ENCODE results near the gene VARS2. TPM values are rescaled to one million over a fixed set of nuclear protein-coding genes. Genes with fewer than 3 reads are reported as not detected.
A peak's percentile ranks its signal among the peaks of the same experiment; 100 is the strongest.

Gene VARS2
- total RNA-seq, 1 donor from 2014 or later: 47.0 TPM

DNA sequence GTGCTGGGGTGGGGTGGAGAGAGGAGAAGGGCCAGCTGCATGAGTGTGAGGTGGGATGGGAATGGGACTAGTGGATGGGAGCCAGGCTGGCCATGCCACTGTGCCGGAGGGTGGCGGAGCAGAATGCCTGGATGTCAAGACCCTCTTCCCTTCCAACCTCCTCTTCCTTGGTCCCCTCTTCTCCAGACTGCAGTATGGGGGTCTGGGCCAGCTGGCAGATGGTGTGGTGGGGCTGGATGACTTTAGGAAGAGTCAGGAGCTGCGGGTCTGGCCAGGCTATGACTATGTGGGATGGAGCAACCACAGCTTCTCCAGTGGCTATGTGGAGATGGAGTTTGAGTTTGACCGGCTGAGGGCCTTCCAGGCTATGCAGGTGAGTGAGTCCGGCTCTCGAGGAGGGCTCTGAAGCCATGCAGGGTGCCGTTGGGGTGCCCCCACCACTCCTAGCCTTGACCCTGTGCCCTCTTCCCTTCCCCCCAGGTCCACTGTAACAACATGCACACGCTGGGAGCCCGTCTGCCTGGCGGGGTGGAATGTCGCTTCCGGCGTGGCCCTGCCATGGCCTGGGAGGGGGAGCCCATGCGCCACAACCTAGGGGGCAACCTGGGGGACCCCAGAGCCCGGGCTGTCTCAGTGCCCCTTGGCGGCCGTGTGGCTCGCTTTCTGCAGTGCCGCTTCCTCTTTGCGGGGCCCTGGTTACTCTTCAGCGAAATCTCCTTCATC is 22.1 kb upstream of the VARS2 start:
- H3K36me3 Mint-ChIP-seq (ENCODE audit: unreplicated experiment): peaks cover 12% of the 10 kb centered on the region

DNA sequence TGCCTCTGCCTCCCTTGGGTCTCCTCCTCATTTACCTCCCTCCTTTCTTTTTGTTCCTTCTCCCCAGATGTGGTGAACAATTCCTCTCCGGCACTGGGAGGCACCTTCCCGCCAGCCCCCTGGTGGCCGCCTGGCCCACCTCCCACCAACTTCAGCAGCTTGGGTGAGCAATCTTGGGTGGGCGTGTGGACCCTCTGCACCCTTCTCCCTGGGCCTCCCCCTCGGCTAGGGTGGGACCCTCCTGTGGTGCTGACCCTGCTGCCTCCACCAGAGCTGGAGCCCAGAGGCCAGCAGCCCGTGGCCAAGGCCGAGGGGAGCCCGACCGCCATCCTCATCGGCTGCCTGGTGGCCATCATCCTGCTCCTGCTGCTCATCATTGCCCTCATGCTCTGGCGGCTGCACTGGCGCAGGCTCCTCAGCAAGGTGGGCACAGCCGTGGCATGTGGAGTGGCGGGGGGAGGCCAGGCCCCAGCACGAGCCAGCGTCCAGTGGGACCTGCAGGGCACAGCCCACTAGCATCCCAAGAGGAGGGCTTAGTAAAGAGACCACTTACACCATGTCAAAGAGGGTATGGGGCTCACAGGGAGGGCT is 20.9 kb upstream of the VARS2 start:
- no peak for DNase-seq
- Mint-ChIP-seq H3K27me3 (ENCODE audit: unreplicated experiment) (peaks cover 17% of the 10 kb centered on the region), H3K36me3 (ENCODE audit: unreplicated experiment) (peaks cover 12% of the 10 kb centered on the region), H3K4me3 (ENCODE audit: unreplicated experiment) (no peak overlapping the region), H3K9me3 (ENCODE audit: unreplicated experiment) (peaks cover 8% of the 10 kb centered on the region), H3K27ac (ENCODE audit: unreplicated experiment) (no peak overlapping the region), H3K4me1 (ENCODE audit: low read depth, unreplicated experiment) (peaks cover 15% of the 10 kb centered on the region)
- TF ChIP-seq, protein P1, sequence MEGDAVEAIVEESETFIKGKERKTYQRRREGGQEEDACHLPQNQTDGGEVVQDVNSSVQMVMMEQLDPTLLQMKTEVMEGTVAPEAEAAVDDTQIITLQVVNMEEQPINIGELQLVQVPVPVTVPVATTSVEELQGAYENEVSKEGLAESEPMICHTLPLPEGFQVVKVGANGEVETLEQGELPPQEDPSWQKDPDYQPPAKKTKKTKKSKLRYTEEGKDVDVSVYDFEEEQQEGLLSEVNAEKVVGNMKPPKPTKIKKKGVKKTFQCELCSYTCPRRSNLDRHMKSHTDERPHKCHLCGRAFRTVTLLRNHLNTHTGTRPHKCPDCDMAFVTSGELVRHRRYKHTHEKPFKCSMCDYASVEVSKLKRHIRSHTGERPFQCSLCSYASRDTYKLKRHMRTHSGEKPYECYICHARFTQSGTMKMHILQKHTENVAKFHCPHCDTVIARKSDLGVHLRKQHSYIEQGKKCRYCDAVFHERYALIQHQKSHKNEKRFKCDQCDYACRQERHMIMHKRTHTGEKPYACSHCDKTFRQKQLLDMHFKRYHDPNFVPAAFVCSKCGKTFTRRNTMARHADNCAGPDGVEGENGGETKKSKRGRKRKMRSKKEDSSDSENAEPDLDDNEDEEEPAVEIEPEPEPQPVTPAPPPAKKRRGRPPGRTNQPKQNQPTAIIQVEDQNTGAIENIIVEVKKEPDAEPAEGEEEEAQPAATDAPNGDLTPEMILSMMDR (IDR thresholded peaks at IDR 0.05; ENCODE audit: partially characterized antibody, unreplicated experiment): peak; percentile 35

More for the DNA sequence above, 22.1 kb upstream of the VARS2 start:
- Mint-ChIP-seq H3K27ac (ENCODE audit: unreplicated experiment) (no peak overlapping the region), H3K27me3 (ENCODE audit: unreplicated experiment) (peaks cover 17% of the 10 kb centered on the region), H3K4me1 (ENCODE audit: low read depth, unreplicated experiment) (peaks cover 18% of the 10 kb centered on the region), H3K9me3 (ENCODE audit: unreplicated experiment) (peaks cover 8% of the 10 kb centered on the region), H3K4me3 (ENCODE audit: unreplicated experiment) (no peak overlapping the region)
- no peak for DNase-seq
- TF ChIP-seq, protein P1 (IDR thresholded peaks at IDR 0.05; ENCODE audit: partially characterized antibody, unreplicated experiment): no peak

DNA sequence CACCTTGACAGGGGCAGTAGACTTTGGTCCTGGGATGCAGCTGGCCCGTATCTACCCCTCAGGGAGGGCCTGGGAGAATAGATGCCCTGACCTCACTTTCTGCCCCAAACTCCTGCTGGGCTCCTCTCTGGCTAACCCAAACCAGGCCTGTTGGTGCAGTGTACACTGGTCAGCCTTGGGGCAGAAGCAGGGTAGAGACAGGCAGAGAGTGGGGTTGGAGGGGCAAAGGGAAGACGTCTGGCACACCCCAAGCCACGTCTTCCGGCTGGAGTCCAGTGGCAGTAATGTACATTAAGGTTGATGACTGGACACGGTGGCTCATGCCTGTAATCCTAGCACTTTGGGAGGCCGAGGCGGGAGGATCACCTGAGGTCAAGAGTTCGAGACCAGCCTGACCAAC is 20.4 kb upstream of the VARS2 start:
- Mint-ChIP-seq H3K27me3 (ENCODE audit: unreplicated experiment) (peaks cover 14% of the 10 kb centered on the region), H3K27ac (ENCODE audit: unreplicated experiment) (no peak overlapping the region), H3K9me3 (ENCODE audit: unreplicated experiment) (peaks cover 8% of the 10 kb centered on the region), H3K36me3 (ENCODE audit: unreplicated experiment) (peaks cover 12% of the 10 kb centered on the region), H3K4me1 (ENCODE audit: low read depth, unreplicated experiment) (peaks cover 11% of the 10 kb centered on the region), H3K4me3 (ENCODE audit: unreplicated experiment) (no peak overlapping the region)
- TF ChIP-seq, protein P1 (IDR thresholded peaks at IDR 0.05; ENCODE audit: partially characterized antibody, unreplicated experiment): no peak
- DNase-seq: no peak

DNA sequence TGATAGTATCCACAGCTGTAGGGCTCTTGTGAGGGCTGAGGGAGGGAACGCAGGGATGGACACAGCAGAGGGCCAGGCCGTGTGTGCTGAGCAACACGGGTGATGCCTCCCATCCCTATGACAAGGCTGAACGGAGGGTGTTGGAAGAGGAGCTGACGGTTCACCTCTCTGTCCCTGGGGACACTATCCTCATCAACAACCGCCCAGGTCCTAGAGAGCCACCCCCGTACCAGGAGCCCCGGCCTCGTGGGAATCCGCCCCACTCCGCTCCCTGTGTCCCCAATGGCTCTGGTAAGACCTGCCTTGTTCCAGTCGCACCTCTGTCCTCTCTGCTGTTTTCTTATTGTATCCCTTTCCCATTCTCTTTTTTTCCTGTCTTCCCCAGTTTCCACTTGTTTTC is 19.7 kb upstream of the VARS2 start:
- H3K27ac Mint-ChIP-seq (ENCODE audit: unreplicated experiment): no peak overlapping the region
- H3K27me3 Mint-ChIP-seq (ENCODE audit: unreplicated experiment): peaks cover 14% of the 10 kb centered on the region
- no peak for DNase-seq
- peaks cover 8% of the 10 kb centered on the region for H3K9me3 Mint-ChIP-seq (ENCODE audit: unreplicated experiment)
- H3K4me3 Mint-ChIP-seq (ENCODE audit: unreplicated experiment): no peak overlapping the region
- H3K4me1 Mint-ChIP-seq (ENCODE audit: low read depth, unreplicated experiment): peaks cover 11% of the 10 kb centered on the region
- TF ChIP-seq, protein P1 (IDR thresholded peaks at IDR 0.05; ENCODE audit: partially characterized antibody, unreplicated experiment): no peak
- peaks cover 12% of the 10 kb centered on the region for H3K36me3 Mint-ChIP-seq (ENCODE audit: unreplicated experiment)

DNA sequence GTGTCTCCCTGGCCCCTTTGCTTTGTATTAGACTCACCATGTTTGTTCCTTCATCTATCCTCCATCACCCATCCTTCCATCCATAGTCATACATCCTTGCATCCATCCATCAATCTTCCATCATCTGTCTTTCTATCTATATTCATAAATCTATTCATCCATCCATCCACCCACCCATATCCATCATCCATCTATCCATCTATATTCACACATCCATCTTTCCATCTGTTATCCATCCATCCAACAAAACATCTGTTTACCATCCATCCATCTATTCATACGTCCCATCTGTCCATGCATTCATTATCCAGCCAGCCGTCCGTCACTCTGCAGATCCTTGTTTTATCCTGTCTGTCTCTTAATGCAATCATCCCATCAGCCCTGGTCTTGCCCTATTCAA is 19.1 kb upstream of the VARS2 start:
- H3K4me3 Mint-ChIP-seq (ENCODE audit: unreplicated experiment): peak overlapping the region; percentile 7
- TF ChIP-seq, protein P1 (IDR thresholded peaks at IDR 0.05; ENCODE audit: partially characterized antibody, unreplicated experiment): no peak
- peaks cover 8% of the 10 kb centered on the region for H3K4me1 Mint-ChIP-seq (ENCODE audit: low read depth, unreplicated experiment)
- H3K9me3 Mint-ChIP-seq (ENCODE audit: unreplicated experiment): peaks cover 8% of the 10 kb centered on the region
- H3K27me3 Mint-ChIP-seq (ENCODE audit: unreplicated experiment): peaks cover 12% of the 10 kb centered on the region
- H3K27ac Mint-ChIP-seq (ENCODE audit: unreplicated experiment): peak overlapping the region; percentile 6
- no peak for DNase-seq
- H3K36me3 Mint-ChIP-seq (ENCODE audit: unreplicated experiment): peaks cover 12% of the 10 kb centered on the region
